ENCODE results near the gene CLCN5. TPM values are rescaled to one million over a fixed set of nuclear protein-coding genes. Genes with fewer than 3 reads are reported as not detected.

The CLCN5 gene
- total RNA-seq, 4 donors from 2014 or later: 5.2 to 31.8 (median 9.0) TPM

DNA sequence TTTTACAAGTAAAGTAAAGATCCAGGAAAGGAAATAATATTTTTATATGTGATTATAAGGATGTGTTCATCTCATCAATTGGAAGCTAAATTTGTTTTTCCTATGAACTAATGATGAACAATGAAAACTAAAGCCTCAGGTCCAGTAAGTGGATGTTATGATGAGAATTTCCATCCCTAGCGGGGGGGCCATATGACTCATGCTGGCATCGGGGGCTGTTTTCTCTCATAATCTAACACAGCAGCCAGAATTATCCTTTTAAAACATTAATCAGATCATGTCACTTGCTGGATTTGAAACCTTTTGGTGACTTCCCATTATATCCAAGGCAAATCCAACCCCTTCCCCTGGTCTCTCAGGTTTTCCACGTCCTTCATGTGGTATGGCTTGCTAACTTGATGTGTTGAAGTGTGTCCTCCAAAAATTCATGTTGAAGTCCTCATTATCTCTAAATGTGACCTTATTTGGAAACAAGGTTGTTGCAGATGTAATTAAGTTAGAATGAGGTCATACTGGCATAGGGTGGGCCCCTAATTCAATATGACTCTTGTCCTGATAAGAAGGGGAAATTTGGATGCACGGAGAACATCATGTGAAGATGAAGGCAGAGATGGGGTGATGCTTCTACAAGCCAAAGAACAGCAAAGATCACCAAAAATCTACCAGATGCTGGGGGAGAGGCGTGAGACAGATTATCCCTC, 181.6 kb downstream of the CLCN5 start:
- TF ChIP-seq, protein P1, sequence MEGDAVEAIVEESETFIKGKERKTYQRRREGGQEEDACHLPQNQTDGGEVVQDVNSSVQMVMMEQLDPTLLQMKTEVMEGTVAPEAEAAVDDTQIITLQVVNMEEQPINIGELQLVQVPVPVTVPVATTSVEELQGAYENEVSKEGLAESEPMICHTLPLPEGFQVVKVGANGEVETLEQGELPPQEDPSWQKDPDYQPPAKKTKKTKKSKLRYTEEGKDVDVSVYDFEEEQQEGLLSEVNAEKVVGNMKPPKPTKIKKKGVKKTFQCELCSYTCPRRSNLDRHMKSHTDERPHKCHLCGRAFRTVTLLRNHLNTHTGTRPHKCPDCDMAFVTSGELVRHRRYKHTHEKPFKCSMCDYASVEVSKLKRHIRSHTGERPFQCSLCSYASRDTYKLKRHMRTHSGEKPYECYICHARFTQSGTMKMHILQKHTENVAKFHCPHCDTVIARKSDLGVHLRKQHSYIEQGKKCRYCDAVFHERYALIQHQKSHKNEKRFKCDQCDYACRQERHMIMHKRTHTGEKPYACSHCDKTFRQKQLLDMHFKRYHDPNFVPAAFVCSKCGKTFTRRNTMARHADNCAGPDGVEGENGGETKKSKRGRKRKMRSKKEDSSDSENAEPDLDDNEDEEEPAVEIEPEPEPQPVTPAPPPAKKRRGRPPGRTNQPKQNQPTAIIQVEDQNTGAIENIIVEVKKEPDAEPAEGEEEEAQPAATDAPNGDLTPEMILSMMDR (IDR thresholded peaks at IDR 0.05): no peak
- no peak for TF ChIP-seq POLR2A (IDR thresholded peaks at IDR 0.05)
- WGBS, 2 donors: 57 to 63% methylated on average over 5 of the region's 5 CpGs
- no peak overlapping the region for H3K4me3 ChIP-seq (ENCODE audit: low read depth, poor library complexity, severe bottlenecking)
- intact Hi-C loops (cut with DNase I; ENCODE audit: low total_unique reads): no loop called here
- no peak for DNase-seq (ENCODE audit: low spot score in 2 of 2)

DNA sequence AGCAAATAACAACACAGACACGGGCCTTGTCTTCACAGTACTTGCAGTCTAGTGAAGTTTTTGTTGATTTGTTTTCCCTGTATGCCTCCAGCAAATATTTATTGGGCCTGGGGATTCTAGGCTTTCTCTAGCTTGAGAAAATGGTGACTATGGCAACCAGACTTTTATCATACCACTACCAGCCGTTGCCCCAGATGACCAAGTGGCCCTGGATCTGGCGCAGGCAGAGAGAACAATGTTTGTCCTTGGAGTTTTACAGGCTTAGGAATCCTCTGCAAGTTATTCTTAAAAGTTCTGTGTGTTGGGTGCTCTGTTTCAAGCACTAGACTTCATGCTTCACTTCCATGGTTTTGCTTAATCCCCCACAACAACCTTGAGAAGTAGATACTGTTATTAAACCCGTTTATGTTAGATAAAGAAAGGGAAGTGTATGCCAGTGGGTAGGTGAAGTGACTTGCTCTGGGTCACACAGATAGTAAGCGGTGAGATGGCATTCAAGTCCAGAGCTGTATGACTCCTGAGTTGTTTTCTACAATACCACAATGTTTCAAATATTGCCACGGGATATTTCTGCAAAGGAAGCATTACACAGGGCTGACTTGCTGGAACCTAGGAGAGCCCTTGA, 183.8 kb downstream of the CLCN5 start:
- WGBS, 2 donors: 75 to 81% methylated on average over 6 of the region's 6 CpGs
- intact Hi-C loops (cut with DNase I; ENCODE audit: low total_unique reads): no loop called here
- no peak for DNase-seq (ENCODE audit: low spot score in 2 of 2)
- TF ChIP-seq POLR2A (IDR thresholded peaks at IDR 0.05): no peak
- TF ChIP-seq, protein P1 (IDR thresholded peaks at IDR 0.05): no peak
- H3K4me3 ChIP-seq (ENCODE audit: low read depth, poor library complexity, severe bottlenecking): no peak overlapping the region

DNA sequence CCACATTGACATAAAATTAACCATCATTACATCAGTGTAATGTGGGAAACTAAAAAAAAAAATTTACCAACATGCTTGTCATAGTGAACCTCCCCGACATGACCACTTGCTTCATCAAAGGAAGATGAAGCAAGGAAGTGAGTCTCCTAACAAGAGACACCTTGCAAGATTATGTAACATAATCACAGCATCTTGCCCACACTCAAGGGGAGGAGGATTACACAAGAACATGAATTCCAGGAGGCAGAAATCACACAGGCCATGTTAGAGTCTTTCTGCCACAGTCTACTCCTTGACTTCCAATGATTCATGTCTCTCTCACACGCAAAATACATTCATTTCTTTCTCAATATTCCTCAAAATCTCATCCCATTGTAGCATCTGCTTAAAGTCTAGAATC, 185.1 kb downstream of the CLCN5 start:
- intact Hi-C loops (cut with DNase I; ENCODE audit: low total_unique reads): no loop called here
- DNase-seq (ENCODE audit: low spot score in 2 of 2): no peak
- H3K4me3 ChIP-seq (ENCODE audit: low read depth, poor library complexity, severe bottlenecking): no peak overlapping the region
- TF ChIP-seq, protein P1 (IDR thresholded peaks at IDR 0.05): no peak
- no peak for TF ChIP-seq POLR2A (IDR thresholded peaks at IDR 0.05)
- WGBS, 2 donors: 65 to 68% methylated on average over 2 of the region's 2 CpGs

DNA sequence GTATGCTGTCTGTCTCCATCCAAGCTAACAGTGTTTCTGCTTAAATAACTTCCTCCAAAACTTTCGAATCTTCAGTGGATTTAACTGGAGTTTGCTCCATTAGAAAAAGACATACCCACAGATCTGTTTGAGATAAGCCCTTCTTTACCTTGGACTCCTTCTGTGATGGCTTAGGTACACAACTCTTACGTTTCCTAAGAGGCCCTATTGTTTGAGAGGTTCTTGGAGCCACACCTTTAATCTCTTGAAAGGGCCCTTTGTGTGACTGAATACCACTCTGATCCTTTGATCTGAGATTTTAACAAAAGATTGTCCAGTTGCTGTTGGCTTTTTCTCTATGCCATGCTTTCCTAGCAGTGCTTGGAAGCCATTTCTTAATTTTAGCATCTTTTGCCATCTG, 185.9 kb downstream of the CLCN5 start:
- no peak for TF ChIP-seq POLR2A (IDR thresholded peaks at IDR 0.05)
- TF ChIP-seq, protein P1 (IDR thresholded peaks at IDR 0.05): no peak
- intact Hi-C loops (cut with DNase I; ENCODE audit: low total_unique reads): no loop called here
- H3K4me3 ChIP-seq (ENCODE audit: low read depth, poor library complexity, severe bottlenecking): no peak overlapping the region
- no peak for DNase-seq (ENCODE audit: low spot score in 2 of 2)
- 47 to 74% methylated on average over 2 of the region's 2 CpGs for WGBS, 2 donors

DNA sequence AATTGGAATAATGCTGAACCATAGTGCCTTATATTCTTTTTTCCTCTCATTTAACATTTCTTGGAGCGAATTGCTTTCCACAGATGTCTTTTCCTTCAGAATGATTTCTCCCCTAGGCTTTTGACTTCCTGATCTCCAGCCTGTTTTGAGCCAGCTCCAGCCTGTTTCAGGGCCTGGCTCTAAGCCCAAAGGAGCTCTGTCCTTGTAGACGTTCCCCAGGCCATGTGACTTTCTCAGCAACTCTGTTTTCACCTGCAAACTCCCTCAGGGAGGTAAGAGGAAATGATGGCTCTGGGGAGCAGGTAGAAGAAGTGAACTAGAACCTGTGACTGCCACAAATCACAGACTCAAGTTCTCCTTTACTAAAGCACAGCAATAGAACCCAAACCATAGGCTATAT, 189.3 kb downstream of the CLCN5 start:
- no peak overlapping the region for H3K4me3 ChIP-seq (ENCODE audit: low read depth, poor library complexity, severe bottlenecking)
- WGBS, 2 donors: 8 to 29% methylated on average over 2 of the region's 2 CpGs
- TF ChIP-seq, protein P1 (IDR thresholded peaks at IDR 0.05): no peak
- no peak for TF ChIP-seq POLR2A (IDR thresholded peaks at IDR 0.05)
- no peak for DNase-seq (ENCODE audit: low spot score in 2 of 2)
- intact Hi-C loops (cut with DNase I; ENCODE audit: low total_unique reads): no loop called here
